Measurements from ENCODE around the gene QDPR. TPM values are rescaled to one million over a fixed set of nuclear protein-coding genes. Genes with fewer than 3 reads are reported as not detected.

The QDPR gene
- total and polyA plus RNA-seq, 12 donors, result 21.6 to 68.4 (median 54.9) TPM

GRCh38 chr4:17512973-17513665 lies 1.2 kb upstream of the QDPR start:
- peak overlapping the region in 1 of 10 donors; percentile 83 for H3K4me3 ChIP-seq
- ATAC-seq (no peak), DNase-seq (no peak)
- intact Hi-C loops (cut with DNase I), result loop anchor here in 2 of 10 donors (5.0 kb wide), 2 partner anchors 34 to 64 kb away; partner anchors contain the start of gene LAP3 (in 1 of the 2)
- peaks cover 0 to 16% (median 0%) of the 10 kb centered on the region in 9 donors for H3K36me3 ChIP-seq
- H3K4me1 ChIP-seq, result peaks cover 0 to 27% (median 19%) of the 10 kb centered on the region in 9 donors
- peak overlapping the region in 2 of 10 donors; percentile 76 to 85 for H3K27ac ChIP-seq
- TF ChIP-seq, protein P1, sequence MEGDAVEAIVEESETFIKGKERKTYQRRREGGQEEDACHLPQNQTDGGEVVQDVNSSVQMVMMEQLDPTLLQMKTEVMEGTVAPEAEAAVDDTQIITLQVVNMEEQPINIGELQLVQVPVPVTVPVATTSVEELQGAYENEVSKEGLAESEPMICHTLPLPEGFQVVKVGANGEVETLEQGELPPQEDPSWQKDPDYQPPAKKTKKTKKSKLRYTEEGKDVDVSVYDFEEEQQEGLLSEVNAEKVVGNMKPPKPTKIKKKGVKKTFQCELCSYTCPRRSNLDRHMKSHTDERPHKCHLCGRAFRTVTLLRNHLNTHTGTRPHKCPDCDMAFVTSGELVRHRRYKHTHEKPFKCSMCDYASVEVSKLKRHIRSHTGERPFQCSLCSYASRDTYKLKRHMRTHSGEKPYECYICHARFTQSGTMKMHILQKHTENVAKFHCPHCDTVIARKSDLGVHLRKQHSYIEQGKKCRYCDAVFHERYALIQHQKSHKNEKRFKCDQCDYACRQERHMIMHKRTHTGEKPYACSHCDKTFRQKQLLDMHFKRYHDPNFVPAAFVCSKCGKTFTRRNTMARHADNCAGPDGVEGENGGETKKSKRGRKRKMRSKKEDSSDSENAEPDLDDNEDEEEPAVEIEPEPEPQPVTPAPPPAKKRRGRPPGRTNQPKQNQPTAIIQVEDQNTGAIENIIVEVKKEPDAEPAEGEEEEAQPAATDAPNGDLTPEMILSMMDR (IDR thresholded peaks at IDR 0.05), result no peak
- H3K9me3 ChIP-seq, result no peaks in the 10 kb centered on the region
- 90% methylated on average over 5 of the region's 5 CpGs for WGBS, 2 donors
- H3K27me3 ChIP-seq, result peaks cover 0 to 28% (median 6%) of the 10 kb centered on the region in 7 donors

DNA sequence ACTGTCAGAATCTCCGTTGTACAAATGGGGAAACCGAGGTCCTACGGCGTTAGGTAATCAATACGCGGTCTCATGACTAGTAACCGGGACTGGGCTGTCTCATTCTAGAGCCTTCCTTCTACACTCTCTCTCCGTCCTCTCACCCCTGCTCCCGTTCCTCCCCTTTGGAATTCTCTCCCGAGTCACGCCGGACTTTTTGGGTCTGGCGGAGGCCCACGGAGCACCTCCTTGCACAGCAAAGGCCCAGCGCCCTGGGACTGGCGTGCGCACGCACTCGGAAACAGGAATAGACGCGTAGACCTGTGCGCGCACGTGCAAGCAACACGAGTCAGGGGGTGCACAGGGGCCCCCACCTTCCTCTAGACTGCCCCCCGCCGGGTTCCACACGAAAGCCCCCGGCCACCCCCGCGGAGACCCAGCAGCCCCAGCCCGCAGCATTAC lies 361 bp downstream of the QDPR start:
- H3K9me3 ChIP-seq, result no peaks in the 10 kb centered on the region
- peak overlapping the region in 9 of 10 donors; percentile 64 to 85 (median 77) for H3K27ac ChIP-seq
- peak; percentile 44 to 66 for DNase-seq
- 1% methylated on average over 31 to 32 of the region's 32 CpGs for WGBS, 2 donors
- peak overlapping the region; percentile 62 to 93 (median 80) for H3K4me3 ChIP-seq
- peaks cover 0 to 32% (median 5%) of the 10 kb centered on the region in 9 donors for H3K36me3 ChIP-seq
- intact Hi-C loops (cut with DNase I), result loop anchor here in 2 of 10 donors (5.0 kb wide), 2 partner anchors 36 to 66 kb away; partner anchors contain the start of gene LAP3 (in 1 of the 2)
- peaks cover 0 to 12% (median 0%) of the 10 kb centered on the region in 7 donors for H3K27me3 ChIP-seq
- peaks cover 0 to 27% (median 19%) of the 10 kb centered on the region in 9 donors for H3K4me1 ChIP-seq
- TF ChIP-seq, protein P1 (IDR thresholded peaks at IDR 0.05), result no peak
- peak; percentile 62 to 86 (median 68) for ATAC-seq

DNA sequence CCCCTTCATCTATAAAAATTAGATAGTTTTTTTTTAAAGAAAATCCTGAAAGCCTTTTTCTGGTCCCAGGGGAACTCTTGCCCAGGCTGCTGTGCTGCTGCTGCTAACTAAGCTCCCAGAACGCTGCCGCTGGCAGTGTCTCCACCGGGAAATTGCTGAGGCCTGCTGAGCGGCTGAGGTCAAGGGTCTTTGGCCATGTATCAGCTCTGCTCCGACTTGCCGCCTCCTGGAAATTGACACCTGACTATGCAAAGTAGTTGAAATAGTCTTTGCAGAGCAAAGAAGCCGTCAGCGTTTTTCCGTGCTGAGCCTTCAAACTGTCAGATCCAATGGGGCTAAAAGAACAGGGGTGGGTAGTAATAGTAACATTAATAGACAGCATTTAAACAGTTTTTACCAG lies 839 bp downstream of the QDPR start:
- ATAC-seq (peak in 6 of 8 donors; percentile 6 to 56 (median 28)), DNase-seq (peak; percentile 12 to 37)
- H3K4me1 ChIP-seq, result peaks cover 0 to 27% (median 19%) of the 10 kb centered on the region in 9 donors
- peak overlapping the region; percentile 62 to 93 (median 80) for H3K4me3 ChIP-seq
- intact Hi-C loops (cut with DNase I), result loop anchor here in 2 of 10 donors (5.0 kb wide), 2 partner anchors 36 to 66 kb away; partner anchors contain the start of gene LAP3 (in 1 of the 2)
- H3K27me3 ChIP-seq, result peaks cover 0 to 9% (median 0%) of the 10 kb centered on the region in 7 donors
- no peaks in the 10 kb centered on the region for H3K9me3 ChIP-seq
- peak overlapping the region in 9 of 10 donors; percentile 64 to 85 (median 77) for H3K27ac ChIP-seq
- H3K36me3 ChIP-seq, result peaks cover 0 to 36% (median 5%) of the 10 kb centered on the region in 9 donors
- 7 to 9% methylated on average over 9 of the region's 9 CpGs for whole genome bisulfite sequencing, 2 donors
- TF ChIP-seq, protein P1 (IDR thresholded peaks at IDR 0.05), result no peak

DNA sequence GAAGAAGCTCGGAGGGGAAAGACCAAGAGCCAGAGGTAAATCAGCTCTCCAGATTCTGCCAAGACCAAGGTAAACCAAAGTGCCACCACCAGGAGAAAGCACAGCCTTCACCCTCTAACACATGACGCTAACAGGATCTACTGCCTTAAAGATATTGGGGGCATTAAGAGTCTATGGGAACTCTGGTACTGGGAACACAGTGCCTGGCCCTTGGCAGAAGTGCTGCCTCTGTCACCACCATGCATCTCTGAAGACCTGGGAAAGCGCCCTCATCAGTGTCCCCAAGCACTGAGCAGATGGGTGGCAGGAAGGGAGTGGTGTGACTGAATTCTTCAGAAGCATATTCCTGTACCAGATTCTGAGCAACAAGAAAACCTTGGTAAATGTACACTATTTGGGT lies 1.3 kb downstream of the QDPR start:
- ATAC-seq, result no peak
- intact Hi-C loops (cut with DNase I), result loop anchor here in 2 of 10 donors (5.0 kb wide), 2 partner anchors 37 to 67 kb away; partner anchors contain the start of gene LAP3 (in 1 of the 2)
- no peaks in the 10 kb centered on the region for H3K9me3 ChIP-seq
- peaks cover 0 to 4% (median 0%) of the 10 kb centered on the region in 7 donors for H3K27me3 ChIP-seq
- TF ChIP-seq, protein P1 (IDR thresholded peaks at IDR 0.05), result no peak
- H3K27ac ChIP-seq, result peak overlapping the region in 1 of 10 donors; percentile 85
- H3K4me1 ChIP-seq, result peaks cover 0 to 27% (median 19%) of the 10 kb centered on the region in 9 donors
- DNase-seq, result no peak
- H3K4me3 ChIP-seq, result peak overlapping the region in 6 of 10 donors; percentile 76 to 93 (median 85)
- peaks cover 0 to 41% (median 5%) of the 10 kb centered on the region in 9 donors for H3K36me3 ChIP-seq
- WGBS, 2 donors, result 84 to 85% methylated on average over 3 of the region's 3 CpGs

Data from heart right ventricle (tissue), 16 donors.